Natural killer cell (primary cell): ENCODE data around the gene NTM. TPM values are rescaled to one million over a fixed set of nuclear protein-coding genes. Genes with fewer than 3 reads are reported as not detected.

Experiments
- ATAC-seq, 3 donors: fragments of 150-1000 bp in 2 of 3; fragments of 200-7000 bp in 1 of 3; cut with Tn5 transposase; 1 replicate in 1 of 3; 2 replicates in 2 of 3; pipeline ENCODE4 v1.10.0; 2021; ENCODE audit warnings: mild to moderate bottlenecking in 2 of 3, moderate library complexity in 2 of 3
- DNase-seq, 2 donors: peaks; one replicate each; pipeline versions ENCODE4 v3.0.0 to v3.0.0-alpha.2; 2013 to 2021; ENCODE audit warnings: mixed read lengths in 1 of 2
- H3K27ac ChIP-seq: one replicate; pipeline ENCODE4 v1.5.1; 2013; ENCODE audit warnings: mild to moderate bottlenecking, low read length
- H3K27me3 ChIP-seq: one replicate; pipeline ENCODE4 v1.6.1; 2013; ENCODE audit warnings: low read length; ENCODE audit not compliant: control insufficient read depth, insufficient read depth
- H3K36me3 ChIP-seq: one replicate; pipeline ENCODE4 v1.6.1; 2013; ENCODE audit warnings: low read length; ENCODE audit not compliant: control insufficient read depth, insufficient read depth
- H3K4me1 ChIP-seq: one replicate; pipeline ENCODE4 v1.6.1; 2013; ENCODE audit warnings: low read length; ENCODE audit not compliant: control insufficient read depth, insufficient read depth
- H3K4me3 ChIP-seq: one replicate; pipeline ENCODE4 v1.5.1; 2013; ENCODE audit warnings: low read length
- H3K9me3 ChIP-seq: one replicate; pipeline ENCODE4 v1.6.1; 2013; ENCODE audit warnings: low read length; ENCODE audit not compliant: control insufficient read depth, insufficient read depth
- H3K27ac Mint-ChIP-seq, 2 donors: one replicate each; pipeline ENCODE4 v1.8.0; 2022; ENCODE audit warnings: mild to moderate bottlenecking in 2 of 2, mixed read lengths in 2 of 2, moderate library complexity in 1 of 2
- H3K27me3 Mint-ChIP-seq, 2 donors: one replicate each; pipeline ENCODE4 v1.8.0; 2022; ENCODE audit warnings: low read depth in 2 of 2, mixed read lengths in 2 of 2
- H3K36me3 Mint-ChIP-seq: one replicate; pipeline ENCODE4 v1.8.0; 2022; ENCODE audit warnings: mixed read lengths
- H3K4me1 Mint-ChIP-seq, 2 donors: one replicate each; pipeline ENCODE4 v1.8.0; 2022; ENCODE audit warnings: mixed read lengths in 2 of 2
- H3K4me3 Mint-ChIP-seq: one replicate; pipeline ENCODE4 v1.8.0; 2022; ENCODE audit warnings: mild to moderate bottlenecking, moderate library complexity, mixed read lengths
- H3K9me3 Mint-ChIP-seq, 2 donors: one replicate each; pipeline ENCODE4 v1.8.0; 2022; ENCODE audit warnings: mixed read lengths in 2 of 2
- CTCF ChIP-seq: fragments of 200-600 bp; IDR thresholded peaks from one replicate; pipeline ENCODE4 v1.8.0; 2022; ENCODE audit warnings: antibody characterized with exemption
- WGBS: methylation state at CpG from one replicate; pipeline ENCODE4 v1.1.7; 2013; ENCODE audit warnings: missing lambda C conversion rate; ENCODE audit not compliant: insufficient coverage; 5-methylcytosine and 5-hydroxymethylcytosine counted together
- intact Hi-C: fragments of 100-400 bp; cut with micrococcal nuclease; formaldehyde crosslinking; loops from one replicate; pipeline ENCODE4 v1.14.2; 2022
- total RNA-seq, 4 donors: library from RNA; stranded (reverse); fragments of 120-200 nt in 1 of 4; gene quantifications; one replicate each; pipeline versions ENCODE4 v1.2.3 to v1.2.4, GENCODE V29; 2013 to 2022

Gene NTM
- total RNA-seq, 3 donors from 2014 or later (not counting 1 experiment from before 2014, with no cell fraction given): not detected

GRCh38 chr11:131588057-131588456, 217.6 kb downstream of the NTM start:
- no peaks in the 10 kb centered on the region for H3K4me1 Mint-ChIP-seq
- Histone ChIP-seq H3K4me3 (no peak overlapping the region), H3K27ac (no peak overlapping the region), H3K9me3 (no peaks in the 10 kb centered on the region), H3K27me3 (no peaks in the 10 kb centered on the region), H3K36me3 (no peaks in the 10 kb centered on the region), H3K4me1 (no peaks in the 10 kb centered on the region)
- TF ChIP-seq CTCF: no peak
- intact Hi-C loops: no loop called here
- WGBS: 71% methylated on average over 3 of the region's 3 CpGs
- H3K9me3 Mint-ChIP-seq: peaks cover 3 to 7% of the 10 kb centered on the region in 2 donors
- H3K27me3 Mint-ChIP-seq: peaks cover 0 to 3% of the 10 kb centered on the region in 2 donors
- DNase-seq (no peak), ATAC-seq (no peak)
- H3K36me3 Mint-ChIP-seq: no peaks in the 10 kb centered on the region
- H3K27ac Mint-ChIP-seq: no peak overlapping the region
- H3K4me3 Mint-ChIP-seq: no peak overlapping the region

GRCh38 chr11:131591051-131591461, 220.6 kb downstream of the NTM start:
- no peaks in the 10 kb centered on the region for H3K4me1 Mint-ChIP-seq
- no peaks in the 10 kb centered on the region for H3K27me3 ChIP-seq
- H3K4me3 ChIP-seq: no peak overlapping the region
- H3K27ac Mint-ChIP-seq: no peak overlapping the region
- no peak overlapping the region for H3K27ac ChIP-seq
- TF ChIP-seq CTCF: no peak
- H3K4me1 ChIP-seq: no peaks in the 10 kb centered on the region
- 35% methylated on average over 7 of the region's 7 CpGs for WGBS
- H3K9me3 Mint-ChIP-seq: peaks cover 3 to 5% of the 10 kb centered on the region in 2 donors
- intact Hi-C loops: no loop called here
- DNase-seq: no peak
- ATAC-seq: no peak
- H3K36me3 ChIP-seq: no peaks in the 10 kb centered on the region
- no peaks in the 10 kb centered on the region for H3K9me3 ChIP-seq
- no peak overlapping the region for H3K4me3 Mint-ChIP-seq
- H3K36me3 Mint-ChIP-seq: no peaks in the 10 kb centered on the region
- H3K27me3 Mint-ChIP-seq: peaks cover 0 to 18% of the 10 kb centered on the region in 2 donors

GRCh38 chr11:131592152-131592551, 221.7 kb downstream of the NTM start:
- 60% methylated on average over 2 of the region's 2 CpGs for WGBS
- Histone ChIP-seq H3K27me3 (no peaks in the 10 kb centered on the region), H3K27ac (no peak overlapping the region), H3K9me3 (no peaks in the 10 kb centered on the region), H3K4me3 (no peak overlapping the region), H3K36me3 (no peaks in the 10 kb centered on the region), H3K4me1 (no peaks in the 10 kb centered on the region)
- intact Hi-C loops: no loop called here
- H3K27ac Mint-ChIP-seq: no peak overlapping the region
- H3K36me3 Mint-ChIP-seq: no peaks in the 10 kb centered on the region
- DNase-seq (no peak), ATAC-seq (no peak)
- H3K27me3 Mint-ChIP-seq: peaks cover 0 to 18% of the 10 kb centered on the region in 2 donors
- no peaks in the 10 kb centered on the region for H3K4me1 Mint-ChIP-seq
- no peak overlapping the region for H3K4me3 Mint-ChIP-seq
- TF ChIP-seq CTCF: no peak
- peaks cover 3 to 5% of the 10 kb centered on the region in 2 donors for H3K9me3 Mint-ChIP-seq

- intact Hi-C loops: no loop called here
- no peak for DNase-seq
- WGBS: 66% methylated on average over 2 of the region's 2 CpGs
- Histone ChIP-seq H3K27me3 (no peaks in the 10 kb centered on the region), H3K4me1 (no peaks in the 10 kb centered on the region), H3K36me3 (no peaks in the 10 kb centered on the region), H3K4me3 (no peak overlapping the region), H3K27ac (no peak overlapping the region), H3K9me3 (no peaks in the 10 kb centered on the region)
- peaks cover 0 to 18% of the 10 kb centered on the region in 2 donors for H3K27me3 Mint-ChIP-seq
- peaks cover under 1 to 2% of the 10 kb centered on the region in 2 donors for H3K9me3 Mint-ChIP-seq
- no peak overlapping the region for H3K4me3 Mint-ChIP-seq
- no peak for ATAC-seq
- H3K36me3 Mint-ChIP-seq: no peaks in the 10 kb centered on the region
- H3K27ac Mint-ChIP-seq: no peak overlapping the region
- no peak for TF ChIP-seq CTCF
- no peaks in the 10 kb centered on the region for H3K4me1 Mint-ChIP-seq
Measured at GRCh38 chr11:131592734-131593133, 222.3 kb downstream of the NTM start.
